Right lobe of liver (tissue), 4 donors: ENCODE measurements around the gene MT1E.

Experiments
- CTCF ChIP-seq, 4 donors: fragments of 200-600 bp in 3 of 4; fragments of 450-650 bp in 1 of 4; IDR thresholded peaks; one replicate each; pipeline versions ENCODE4 v1.5.1 to v1.8.0; 2016 to 2022; ENCODE audit warnings: antibody characterized with exemption in 4 of 4, mild to moderate bottlenecking in 2 of 4
- POLR2A ChIP-seq: fragments of 450-650 bp; IDR thresholded peaks from one replicate; pipeline ENCODE4 v1.6.1; 2017; ENCODE audit warnings: antibody characterized with exemption, mild to moderate bottlenecking
- donor health status: DM: no; HTN: no; CAD: no.
- donor health status: DM: no; HTN: no; CAD: no.
- donor health status: DM: no; HTN: yes; CAD: no.

- TF ChIP-seq CTCF (IDR thresholded peaks at IDR 0.05): no peak
- no peak for TF ChIP-seq POLR2A
These were observed 26.0 kb downstream of the MT1E start, which contains the start of gene MT1B for GRCh38 chr16:56651586-56651985.
